ENCODE results near the gene MPO.

MPO gene, protein sequence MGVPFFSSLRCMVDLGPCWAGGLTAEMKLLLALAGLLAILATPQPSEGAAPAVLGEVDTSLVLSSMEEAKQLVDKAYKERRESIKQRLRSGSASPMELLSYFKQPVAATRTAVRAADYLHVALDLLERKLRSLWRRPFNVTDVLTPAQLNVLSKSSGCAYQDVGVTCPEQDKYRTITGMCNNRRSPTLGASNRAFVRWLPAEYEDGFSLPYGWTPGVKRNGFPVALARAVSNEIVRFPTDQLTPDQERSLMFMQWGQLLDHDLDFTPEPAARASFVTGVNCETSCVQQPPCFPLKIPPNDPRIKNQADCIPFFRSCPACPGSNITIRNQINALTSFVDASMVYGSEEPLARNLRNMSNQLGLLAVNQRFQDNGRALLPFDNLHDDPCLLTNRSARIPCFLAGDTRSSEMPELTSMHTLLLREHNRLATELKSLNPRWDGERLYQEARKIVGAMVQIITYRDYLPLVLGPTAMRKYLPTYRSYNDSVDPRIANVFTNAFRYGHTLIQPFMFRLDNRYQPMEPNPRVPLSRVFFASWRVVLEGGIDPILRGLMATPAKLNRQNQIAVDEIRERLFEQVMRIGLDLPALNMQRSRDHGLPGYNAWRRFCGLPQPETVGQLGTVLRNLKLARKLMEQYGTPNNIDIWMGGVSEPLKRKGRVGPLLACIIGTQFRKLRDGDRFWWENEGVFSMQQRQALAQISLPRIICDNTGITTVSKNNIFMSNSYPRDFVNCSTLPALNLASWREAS

DNA sequence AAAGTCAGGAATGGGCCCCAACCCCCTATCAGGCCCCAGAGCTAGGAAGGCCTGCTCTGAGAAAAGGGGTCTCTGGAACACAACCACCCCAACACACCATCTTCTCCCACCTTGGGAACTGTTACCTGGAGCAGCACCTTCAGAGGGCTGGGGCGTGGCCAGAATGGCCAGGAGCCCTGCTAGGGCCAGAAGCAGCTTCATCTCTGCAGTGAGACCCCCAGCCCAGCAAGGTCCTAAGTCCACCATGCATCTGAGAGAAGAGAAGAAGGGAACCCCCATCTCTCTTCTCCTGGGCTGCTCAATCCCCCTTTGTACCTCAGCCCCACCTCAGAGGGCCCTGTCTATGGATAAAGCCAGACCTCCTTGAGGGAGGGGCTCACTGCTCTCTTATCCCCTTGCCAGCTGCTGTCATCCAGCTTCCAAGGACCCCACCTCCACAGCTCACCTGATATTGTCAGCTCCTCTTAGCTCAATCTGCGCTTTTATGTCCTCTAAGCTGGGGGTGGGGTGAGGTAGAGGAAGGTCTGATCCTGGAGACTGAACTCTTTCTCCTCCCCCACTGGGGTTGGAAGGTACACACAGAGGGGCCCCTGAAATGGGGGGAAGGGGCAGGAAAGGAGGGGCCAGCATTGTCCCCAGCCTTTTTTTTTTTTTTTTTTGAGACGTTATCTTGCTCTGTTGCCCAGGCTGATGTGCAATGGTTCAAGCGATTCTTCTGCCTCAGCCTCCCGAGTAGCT lies at the start of gene MPO:
Gene MPO, minus strand, starts transcription at position 456 of the 738 bp plus-strand sequence. Its CDS starts 177 bp downstream, at position 279.
- no peak for DNase-seq (ENCODE audit: low spot score)

DNA sequence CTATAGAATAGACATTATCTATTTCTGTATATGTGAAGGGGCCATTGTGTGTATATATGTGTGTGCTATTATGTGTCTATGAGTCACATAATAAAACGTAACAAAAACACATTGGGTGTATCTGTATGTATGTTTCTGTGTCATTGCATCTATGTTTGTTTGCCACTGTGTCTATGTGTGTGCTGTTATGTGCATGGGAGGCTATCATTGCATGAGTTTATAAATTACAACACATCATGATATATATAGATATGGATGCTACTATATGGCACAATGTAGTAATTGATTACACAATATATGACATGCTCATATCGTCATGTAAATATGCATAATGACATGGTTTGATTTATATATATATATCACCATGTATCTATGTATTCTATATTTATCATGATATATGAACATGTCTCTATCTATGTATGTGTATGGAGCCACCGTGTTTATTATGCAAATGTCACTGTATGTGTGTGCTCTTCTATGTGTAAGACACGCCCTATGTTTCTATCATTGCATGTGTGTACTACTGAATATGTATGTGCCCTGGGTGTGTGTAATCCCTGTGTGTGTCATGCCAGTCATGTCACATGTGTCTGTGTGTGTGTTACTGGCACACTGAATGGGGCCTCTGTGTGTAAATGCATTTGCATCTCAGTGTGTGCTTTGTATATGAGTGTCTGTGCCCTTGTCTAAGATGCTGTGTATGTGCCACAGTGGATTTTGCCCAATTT lies 49.2 kb upstream of the MPO start:
- DNase-seq (ENCODE audit: low spot score): no peak

DNA sequence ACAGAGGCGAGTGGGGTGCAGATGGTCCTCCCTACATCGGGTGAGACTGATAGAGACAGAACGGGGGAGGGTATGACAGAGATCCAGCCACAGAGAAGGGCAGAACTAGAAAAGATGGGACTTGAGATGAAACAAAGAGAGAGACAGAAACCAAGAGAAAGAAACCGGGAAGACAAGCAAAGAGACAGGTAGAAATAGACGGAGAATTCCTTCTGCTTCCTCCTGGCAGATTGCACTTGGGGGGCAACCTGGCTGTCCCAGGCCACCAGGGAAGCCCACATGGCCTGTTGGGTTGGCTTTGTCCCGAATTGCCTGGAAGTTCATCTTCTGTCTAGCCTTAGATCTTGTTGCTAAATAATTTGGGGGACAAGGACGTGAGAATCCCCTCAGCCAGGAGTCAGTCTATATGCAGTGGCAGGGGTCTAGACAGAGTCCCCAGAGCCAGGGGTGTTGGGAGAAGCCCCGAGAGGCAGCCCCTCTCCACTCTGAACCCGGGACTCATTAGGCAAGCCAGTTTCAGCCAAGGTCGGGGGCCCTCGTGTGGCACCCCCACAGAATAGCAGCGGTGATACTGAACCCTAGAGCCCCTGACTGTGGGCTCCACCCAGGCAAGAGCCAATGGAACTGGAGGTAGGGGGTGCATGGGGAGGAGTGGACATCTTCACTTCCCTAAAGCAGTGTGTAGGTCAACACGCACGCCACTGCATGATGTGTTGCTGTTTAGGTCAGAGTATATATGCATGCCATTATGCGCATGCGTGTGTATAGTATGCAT lies 48.5 kb upstream of the MPO start:
- no peak for DNase-seq (ENCODE audit: low spot score)

DNA sequence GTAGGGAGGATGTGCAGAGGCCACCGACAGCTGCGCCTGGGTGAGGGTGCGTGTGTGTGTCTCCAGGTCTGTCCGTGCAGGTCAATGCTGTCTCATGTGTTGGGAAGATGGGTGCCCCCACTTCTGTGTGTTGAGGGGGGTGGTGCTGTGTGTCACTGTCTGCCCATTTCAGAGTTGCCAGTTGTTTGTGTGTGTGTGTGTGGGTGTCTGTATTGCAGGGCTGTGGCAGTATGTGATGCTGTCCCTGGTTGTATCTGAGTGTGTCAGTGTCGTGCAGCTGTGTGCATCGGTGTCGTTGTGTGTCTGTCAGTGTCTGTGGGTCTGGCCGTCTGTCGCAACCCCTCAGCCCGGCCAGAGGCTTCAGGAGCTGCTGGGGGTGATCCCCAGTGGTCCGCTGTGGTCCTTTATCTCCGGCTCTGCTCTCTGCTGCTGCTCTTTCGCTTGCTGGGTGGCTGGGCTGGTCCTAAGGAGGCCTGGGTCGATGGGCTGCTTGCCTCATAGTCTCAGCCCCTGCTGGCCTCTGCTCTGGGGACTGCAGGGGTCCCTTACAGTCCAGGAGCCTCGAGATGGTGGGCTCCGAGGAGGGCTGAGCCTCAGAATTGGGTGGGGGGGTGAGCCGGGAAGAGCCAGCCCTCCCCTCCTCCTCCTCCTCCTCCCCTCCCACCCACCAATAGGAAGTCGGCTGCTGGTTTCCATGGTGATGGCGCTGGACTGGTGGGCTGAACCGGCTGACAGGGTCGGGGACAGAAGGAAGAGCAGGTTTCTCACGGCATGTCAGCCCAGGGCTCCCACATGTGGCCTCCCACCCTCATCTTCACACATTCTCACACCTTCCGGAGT lies 47.7 kb upstream of the MPO start, which contains the start of gene TSPOAP1:
Gene TSPOAP1, minus strand, starts transcription at position 601 of the 840 bp plus-strand sequence. CDS start 875 bp downstream, outside the sequence.
- no peak for DNase-seq (ENCODE audit: low spot score)

DNA sequence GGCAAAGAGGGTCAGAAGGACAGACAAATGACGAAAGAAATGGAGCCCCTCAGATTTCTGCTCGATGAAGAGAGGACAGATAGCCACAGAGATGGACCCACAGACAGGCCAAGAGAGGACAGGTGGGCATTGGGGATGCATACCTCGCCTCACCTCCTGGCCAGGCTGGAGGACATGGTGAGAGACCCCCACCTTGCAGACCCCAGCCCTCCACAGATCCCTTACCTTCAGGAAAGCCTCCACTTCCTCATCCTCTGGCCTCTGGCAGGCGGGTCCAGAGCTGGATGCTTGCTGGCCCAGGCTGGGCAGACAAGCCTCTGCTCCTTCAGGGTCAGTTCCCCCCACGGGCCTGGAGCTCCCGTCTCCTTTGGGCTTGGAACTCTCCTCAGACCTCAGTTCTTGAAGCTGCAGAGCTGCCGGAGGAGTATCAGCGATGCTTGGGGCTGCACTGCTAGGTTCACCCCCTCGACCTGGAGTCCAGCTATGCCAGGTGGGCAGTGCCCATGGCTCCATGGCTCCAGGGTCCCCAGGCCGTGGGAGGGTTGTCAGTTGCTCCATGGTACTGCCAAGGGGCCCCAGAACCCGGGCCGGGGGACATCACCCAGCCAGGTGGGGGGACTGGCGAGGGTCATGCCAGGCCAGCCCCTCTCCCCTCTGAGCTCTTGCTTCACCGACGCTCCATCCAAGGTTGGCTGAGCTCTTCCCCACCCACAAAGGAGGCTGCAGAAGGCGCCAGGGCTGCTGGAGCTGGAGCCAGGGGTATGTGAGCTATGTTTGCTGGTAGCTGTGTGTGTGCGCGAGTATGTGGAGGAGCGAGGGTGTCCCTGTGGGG lies 46.8 kb upstream of the MPO start:
- no peak for DNase-seq (ENCODE audit: low spot score)

DNA sequence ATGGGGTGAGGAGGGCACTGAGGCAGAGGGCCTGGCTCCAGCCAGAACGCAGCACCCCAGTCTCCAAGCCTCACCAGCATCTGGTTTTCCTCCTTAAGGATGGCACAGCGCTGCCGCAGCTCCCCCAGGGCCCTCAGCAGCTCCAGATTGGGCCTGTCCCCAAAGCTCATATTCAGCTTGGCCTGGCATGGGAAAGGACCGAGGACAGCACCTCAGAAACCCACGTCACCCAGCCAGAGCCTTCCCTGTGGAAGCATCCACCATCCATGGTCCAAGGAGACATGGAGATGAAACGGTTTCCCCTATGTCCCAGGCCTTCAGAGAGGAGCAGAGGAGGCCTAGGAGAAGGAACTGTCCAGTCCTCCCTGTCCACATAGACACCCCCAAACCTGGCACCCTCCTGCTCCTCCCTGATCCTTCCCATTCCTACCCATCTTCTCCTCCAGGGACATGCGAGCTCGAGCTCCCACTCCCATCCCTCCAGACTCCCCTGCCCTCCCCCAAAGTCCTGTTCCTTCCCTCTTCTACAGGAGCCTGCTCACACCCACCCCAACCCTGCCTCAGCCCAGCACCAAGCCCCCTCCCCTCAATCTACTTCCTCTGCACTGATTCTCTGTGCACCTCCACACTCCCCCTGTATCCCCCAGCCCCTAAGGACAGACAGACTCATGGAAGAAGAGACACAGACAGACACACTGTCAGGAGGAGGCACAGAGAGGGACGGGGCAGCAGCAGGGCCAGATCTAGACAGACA lies 46.1 kb upstream of the MPO start:
- DNase-seq (ENCODE audit: low spot score): no peak

DNA sequence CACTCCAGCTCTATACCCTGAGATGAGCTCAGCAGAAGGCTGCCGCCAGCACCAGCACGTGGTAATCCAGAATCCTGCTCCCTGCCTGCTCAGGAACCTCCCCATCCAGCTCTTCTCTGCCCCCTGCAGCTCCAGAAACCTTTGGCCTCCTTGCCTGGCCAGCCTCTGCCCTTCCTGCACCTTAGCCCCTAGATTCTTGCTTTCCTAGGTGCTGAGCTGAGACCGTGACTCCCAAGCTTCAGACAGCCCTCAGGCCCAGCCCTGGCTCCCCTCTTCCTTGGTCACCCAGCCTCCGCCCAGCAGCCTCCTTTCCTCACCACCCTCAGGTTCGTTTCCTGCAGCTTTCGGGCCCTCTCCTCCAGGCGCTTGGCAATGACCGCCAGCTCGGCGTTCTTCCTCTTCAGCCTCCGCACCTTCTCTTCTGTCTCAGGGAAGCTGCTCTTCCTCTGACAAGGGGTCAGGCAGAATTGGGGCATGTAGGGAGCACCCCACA lies 45.3 kb upstream of the MPO start:
- no peak for DNase-seq (ENCODE audit: low spot score)

DNA sequence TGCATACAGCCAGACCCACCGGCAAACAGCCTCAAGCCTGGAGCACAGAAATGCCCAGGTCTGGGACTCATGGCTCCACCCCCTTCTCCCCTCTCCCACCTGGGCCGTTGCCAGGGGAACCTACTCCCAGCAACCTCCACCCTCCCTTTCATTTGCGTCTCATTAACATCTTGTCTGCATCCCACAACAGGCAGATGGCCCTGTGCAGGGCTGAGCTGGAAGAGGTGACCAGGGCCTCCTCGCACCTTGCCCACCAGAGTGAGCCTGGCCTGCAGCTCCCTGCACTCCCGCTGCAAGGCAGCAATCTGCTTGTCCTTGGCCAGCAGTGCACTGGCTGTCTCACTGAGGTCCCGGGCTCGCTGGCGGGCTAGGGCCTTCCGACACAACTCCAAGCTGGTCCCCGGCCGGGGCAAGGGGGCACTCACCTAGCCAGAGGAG lies 44.6 kb upstream of the MPO start:
- no peak for DNase-seq (ENCODE audit: low spot score)

DNA sequence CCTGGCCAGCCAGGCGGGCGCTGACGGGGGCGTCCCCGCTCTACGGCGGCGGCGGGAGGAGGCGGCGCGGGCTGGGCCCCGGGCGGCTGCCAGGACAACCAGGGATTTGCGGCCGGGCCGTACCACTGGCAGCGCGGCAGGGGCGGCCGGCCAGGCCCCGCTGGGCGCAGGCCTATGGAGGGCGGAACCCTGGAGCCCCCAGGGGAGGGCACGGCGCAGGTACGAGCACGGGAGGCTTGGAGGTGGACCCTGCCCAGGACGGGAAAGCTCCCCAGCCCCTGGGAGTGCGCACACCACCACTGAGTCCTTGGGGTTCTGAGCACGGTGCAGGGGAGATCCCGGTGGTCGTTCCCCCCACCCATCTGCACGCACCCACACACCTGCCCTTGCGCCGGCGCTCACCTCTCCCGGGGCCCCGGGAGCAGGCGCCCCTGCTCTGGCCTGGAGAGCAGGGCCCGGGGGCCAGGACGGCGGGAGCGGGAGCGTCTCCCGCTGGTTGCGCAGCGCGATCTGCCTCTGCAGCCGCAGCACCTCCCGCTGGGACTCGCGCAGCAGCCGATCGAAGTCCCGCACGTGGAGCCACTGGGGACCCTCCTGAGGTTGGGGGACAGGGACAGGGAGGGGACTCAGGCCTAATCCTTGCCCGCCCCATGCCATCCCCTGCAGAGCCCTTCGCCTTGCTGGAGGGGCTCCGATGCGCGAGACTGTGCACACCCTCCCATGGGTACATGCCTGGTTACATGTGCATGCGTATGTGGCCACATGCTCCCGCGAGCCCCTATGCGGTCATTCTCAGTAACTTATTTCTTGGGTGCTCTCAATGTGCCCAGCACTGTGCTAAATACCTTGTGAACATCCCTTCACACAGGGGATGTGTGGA lies 43.9 kb upstream of the MPO start:
- DNase-seq (ENCODE audit: low spot score): no peak

DNA sequence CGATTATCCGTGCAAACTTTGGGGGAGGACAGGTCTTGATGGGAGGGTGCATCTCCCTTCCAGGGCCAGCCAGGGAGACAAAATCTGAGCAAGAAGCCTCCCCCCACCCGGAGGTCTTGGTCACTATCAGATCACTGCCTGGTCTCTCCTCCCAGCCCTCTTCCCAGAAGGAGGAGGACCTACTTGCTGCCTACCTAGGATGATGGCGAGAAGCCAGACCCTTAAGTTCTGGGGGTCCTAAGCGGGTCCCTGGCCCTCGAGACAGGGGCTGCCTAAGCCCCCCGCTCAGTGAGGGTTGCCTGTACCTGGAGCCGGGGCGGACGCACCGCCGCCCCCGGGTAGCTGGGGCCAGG lies 43.3 kb upstream of the MPO start:
- DNase-seq (ENCODE audit: low spot score): no peak

DNA sequence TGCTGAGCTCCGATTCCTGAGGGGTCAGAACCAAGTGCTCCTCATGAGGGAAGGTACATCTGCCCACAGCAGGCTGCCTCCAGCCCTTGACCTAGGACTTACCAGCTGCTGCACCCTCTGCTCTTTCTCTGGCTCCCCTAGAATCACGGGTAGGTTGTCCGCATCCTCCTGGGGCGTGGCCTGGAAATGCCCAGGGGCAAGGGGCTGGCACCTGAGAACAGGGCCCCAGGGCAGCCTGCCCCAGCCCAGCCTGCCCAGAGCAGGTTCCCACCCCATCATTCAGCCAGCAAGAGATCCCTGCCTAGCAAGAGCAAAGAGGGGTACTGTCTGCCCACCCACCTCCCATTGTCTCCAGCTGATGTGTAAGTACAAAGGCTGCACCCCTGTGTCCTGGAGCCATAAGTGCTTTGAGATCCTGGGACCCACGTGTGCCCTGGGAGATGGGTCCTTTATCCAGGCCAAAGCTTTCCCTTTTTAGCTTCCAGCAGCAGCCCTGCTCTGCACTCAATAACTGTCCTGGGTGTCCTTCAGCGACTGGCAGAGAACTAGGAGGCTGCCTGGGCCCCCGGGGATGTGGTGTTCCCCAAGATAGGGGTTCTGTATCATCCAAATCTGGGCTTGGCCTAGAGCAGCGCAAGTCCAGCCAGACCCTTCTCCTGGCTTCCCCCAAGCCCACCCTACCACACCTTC lies 42.8 kb upstream of the MPO start:
- no peak for DNase-seq (ENCODE audit: low spot score)

DNA sequence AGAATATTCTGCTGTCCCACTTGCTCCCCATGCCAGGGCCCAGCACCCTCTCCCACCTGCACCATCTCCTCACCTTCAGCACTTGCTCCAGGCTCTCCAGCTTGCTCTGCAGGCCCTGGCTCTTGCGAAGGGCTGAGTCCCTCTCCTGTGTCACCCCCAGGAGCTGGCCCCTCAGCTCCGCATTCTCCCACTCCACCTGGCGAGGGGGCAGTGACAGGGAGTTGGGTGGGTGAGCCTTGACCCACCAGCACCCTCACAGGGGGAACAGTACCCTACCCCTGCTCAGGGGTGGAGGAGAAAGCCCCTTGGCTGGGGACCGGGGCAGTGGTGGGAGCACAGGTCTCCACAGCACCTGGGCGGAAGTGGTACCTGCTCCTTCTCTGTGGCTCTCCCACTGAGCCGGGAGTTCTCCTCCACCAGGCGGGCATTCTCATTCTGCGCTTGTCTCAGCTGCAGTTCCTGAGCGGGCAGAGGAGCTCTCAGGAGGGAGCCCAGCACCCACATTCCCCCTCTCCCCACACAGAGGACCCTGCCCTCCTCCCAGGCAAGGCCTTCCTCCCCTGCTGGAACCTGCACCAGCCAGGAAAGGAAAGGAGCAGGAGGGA lies 41.9 kb upstream of the MPO start:
- no peak for DNase-seq (ENCODE audit: low spot score)

DNA sequence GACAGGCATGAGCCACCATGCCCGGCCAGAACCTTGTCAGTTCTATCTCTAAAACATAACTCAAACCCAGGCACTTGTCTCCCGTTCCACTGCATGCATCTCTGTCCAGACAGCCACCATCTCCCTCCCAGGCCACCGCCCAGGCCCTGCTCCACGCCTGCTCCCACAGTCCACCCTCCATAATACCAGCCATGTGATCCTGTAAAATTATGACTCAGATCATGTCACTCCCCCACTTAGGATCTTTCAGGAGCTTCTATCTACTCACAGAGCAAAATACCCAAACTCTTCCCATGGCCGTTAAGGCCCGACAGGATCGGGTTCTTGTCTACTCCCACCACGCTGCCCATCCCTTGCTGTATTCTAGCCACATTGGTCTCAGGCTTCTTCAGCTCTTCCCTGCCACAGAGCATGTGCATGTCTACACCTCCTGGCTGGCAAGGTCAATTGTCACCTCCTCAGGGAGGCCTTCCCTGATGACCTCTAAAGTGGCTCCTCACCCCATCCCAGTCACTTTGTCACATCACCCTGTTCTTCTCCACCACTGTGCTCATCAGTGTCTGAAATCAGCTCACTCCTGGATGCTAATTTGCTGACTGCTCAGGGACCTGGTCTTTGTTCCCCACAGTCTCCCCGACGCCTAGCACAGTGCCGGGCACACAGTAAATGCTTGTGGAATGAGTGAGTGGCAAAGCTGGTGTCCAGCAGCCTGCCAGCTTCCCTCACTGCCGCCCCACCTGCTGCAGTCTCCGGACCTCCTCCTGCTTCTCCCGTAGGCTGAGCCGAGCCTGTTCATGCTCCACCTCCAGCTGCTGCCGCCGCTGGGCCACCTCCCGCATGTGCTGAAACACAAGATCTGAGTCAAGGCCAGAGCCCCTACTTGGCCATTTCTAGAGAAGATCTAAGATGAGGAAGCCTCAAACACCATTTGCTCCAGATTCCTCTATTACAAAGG lies 41.1 kb upstream of the MPO start:
- no peak for DNase-seq (ENCODE audit: low spot score)

DNA sequence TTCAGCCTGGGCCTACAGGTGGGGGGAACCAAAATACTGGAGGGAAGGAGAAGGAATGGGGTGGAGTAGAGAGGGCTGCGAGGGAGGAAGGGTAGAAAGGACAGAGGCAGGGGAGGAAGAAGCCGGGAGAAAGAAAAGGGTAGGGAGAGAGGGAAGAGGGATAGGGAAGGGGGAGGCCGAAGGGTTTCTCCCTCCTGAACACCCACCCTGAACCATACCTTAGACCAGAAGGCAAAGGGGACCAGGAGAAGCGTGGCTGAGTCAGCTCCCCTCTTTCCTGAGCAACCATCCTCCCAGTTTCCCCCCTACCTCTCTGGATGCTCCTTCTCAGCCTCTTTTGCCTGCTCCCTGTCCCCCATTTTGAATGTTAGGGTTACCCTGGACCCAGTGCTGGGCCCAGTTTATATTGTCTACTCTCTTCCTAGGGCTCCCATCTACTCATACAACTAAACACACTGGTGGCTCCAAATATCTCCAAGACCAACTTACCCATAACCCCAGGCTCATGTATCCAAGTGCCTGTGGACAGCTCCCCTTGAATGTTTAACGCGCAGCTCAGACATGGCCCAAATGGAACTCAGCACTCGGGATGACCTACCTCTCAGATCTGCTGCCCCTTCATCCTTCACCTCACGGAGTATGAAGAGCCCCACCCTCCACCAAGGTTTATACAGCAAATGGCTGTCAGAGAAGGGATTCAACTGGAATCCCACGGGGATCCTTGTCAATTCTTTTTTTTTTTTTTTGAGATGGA lies 40.0 kb upstream of the MPO start:
- DNase-seq (ENCODE audit: low spot score): no peak

Data from putamen (tissue), 1 donor.